SU-DHL-6 (cell line): ENCODE results near the gene PDCD6IP.

Source experiments
- EZH2phosphoT487 ChIP-seq: fragments of 200-600 bp; sonication (generic), shearing (Covaris generic); conservative IDR thresholded peaks from 2 replicates; pipeline ENCODE4 v1.6.1; 2018; ENCODE audit warnings: mild to moderate bottlenecking, antibody characterized with exemption, low read length, moderate library complexity, mixed read lengths
- TF ChIP-seq, protein P1 (sequence below): fragments of 200-600 bp; sonication (generic); IDR thresholded peaks from one replicate; pipeline ENCODE4 v1.5.1; 2017; ENCODE audit warnings: antibody characterized with exemption, mild to moderate bottlenecking, low read length, moderate library complexity; ENCODE audit not compliant: insufficient read depth, poor library complexity, severe bottlenecking

DNA sequence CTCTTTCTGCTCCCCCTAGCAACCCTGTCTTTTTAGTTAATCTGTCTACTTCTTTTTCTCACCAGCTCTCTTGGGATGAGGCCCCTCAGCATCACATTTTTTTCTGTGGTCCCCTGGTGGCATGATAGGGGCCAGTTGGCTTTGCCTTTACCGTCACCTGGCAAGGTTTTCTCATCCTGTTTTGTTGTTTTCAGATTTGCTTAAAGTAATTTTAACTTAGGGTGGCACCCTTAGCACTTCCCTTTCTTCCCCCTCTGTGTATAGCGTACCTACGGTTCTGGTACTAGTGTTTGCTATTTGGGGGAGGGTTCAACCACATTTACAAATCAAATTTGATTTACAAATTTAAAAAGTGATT lies 35.6 kb downstream of the PDCD6IP start:
- TF ChIP-seq, protein P1, sequence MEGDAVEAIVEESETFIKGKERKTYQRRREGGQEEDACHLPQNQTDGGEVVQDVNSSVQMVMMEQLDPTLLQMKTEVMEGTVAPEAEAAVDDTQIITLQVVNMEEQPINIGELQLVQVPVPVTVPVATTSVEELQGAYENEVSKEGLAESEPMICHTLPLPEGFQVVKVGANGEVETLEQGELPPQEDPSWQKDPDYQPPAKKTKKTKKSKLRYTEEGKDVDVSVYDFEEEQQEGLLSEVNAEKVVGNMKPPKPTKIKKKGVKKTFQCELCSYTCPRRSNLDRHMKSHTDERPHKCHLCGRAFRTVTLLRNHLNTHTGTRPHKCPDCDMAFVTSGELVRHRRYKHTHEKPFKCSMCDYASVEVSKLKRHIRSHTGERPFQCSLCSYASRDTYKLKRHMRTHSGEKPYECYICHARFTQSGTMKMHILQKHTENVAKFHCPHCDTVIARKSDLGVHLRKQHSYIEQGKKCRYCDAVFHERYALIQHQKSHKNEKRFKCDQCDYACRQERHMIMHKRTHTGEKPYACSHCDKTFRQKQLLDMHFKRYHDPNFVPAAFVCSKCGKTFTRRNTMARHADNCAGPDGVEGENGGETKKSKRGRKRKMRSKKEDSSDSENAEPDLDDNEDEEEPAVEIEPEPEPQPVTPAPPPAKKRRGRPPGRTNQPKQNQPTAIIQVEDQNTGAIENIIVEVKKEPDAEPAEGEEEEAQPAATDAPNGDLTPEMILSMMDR, result no peak
- TF ChIP-seq EZH2phosphoT487, result no peak
